Keratinocyte (primary cell): ENCODE measurements around the gene DALRD3. TPM values are rescaled to one million over a fixed set of nuclear protein-coding genes. Genes with fewer than 3 reads are reported as not detected.

Experiments used
- DNase-seq: peaks from one replicate; pipeline ENCODE4 v3.0.0-alpha.2; 2011; ENCODE audit warnings: low read depth, missing footprints, low spot score
- FAIRE-seq: peaks from 2 replicates; lab custom pipeline; 2011; peaks lifted over from hg19 to GRCh38; lab: Jason Lieb, UNC
- H2AFZ ChIP-seq: 2 replicates; pipeline ENCODE4 v1.6.0; 2012; ENCODE audit warnings: low read length, control low read depth, inconsistent platforms; ENCODE audit not compliant: control insufficient read depth
- H3K27ac ChIP-seq: 2 replicates; pipeline ENCODE4 v1.5.1; 2011; ENCODE audit warnings: low read length; ENCODE audit not compliant: control insufficient read depth, insufficient read depth
- H3K27me3 ChIP-seq: 3 replicates; pipeline ENCODE4 v1.6.0; 2011; ENCODE audit warnings: low read length; ENCODE audit not compliant: control insufficient read depth, insufficient read depth; ENCODE audit errors: extremely low read depth
- H3K36me3 ChIP-seq, 2 experiments: 2 replicates in 1 of 2; 3 replicates in 1 of 2; pipeline ENCODE4 v1.5.1; 2011; ENCODE audit warnings: low read length in 2 of 2, mild to moderate bottlenecking in 1 of 2; ENCODE audit not compliant: control insufficient read depth in 2 of 2, insufficient read depth in 2 of 2; ENCODE audit errors: extremely low read depth in 1 of 2
- H3K4me1 ChIP-seq: 3 replicates; pipeline ENCODE4 v1.5.1; 2011; ENCODE audit warnings: low read length; ENCODE audit not compliant: control insufficient read depth, insufficient read depth; ENCODE audit errors: extremely low read depth
- H3K4me2 ChIP-seq: 3 replicates; pipeline ENCODE4 v1.6.0; 2011; ENCODE audit warnings: low read depth, low read length; ENCODE audit not compliant: control insufficient read depth, insufficient read depth; ENCODE audit errors: extremely low read depth
- H3K4me3 ChIP-seq, 3 experiments: fragments of 200-600 bp in 1 of 3; sonication (generic) in 1 of 3; 2 replicates in 2 of 3; 3 replicates in 1 of 3; pipeline ENCODE4 v1.5.1; 2011 to 2016; ENCODE audit warnings: low read length in 3 of 3, mild to moderate bottlenecking in 3 of 3, control low read depth in 2 of 3, inconsistent platforms in 1 of 3, low read depth in 1 of 3, mixed read lengths in 1 of 3, mixed run types in 1 of 3, moderate library complexity in 1 of 3; ENCODE audit not compliant: control insufficient read depth in 2 of 3, insufficient read depth in 2 of 3; ENCODE audit errors: extremely low read depth in 1 of 3
- H3K79me2 ChIP-seq: 2 replicates; pipeline ENCODE4 v1.6.0; 2012; ENCODE audit warnings: low read length; ENCODE audit not compliant: control insufficient read depth, insufficient read depth
- H3K9ac ChIP-seq: 3 replicates; pipeline ENCODE4 v1.6.0; 2011; ENCODE audit warnings: low read length; ENCODE audit not compliant: control insufficient read depth, insufficient read depth; ENCODE audit errors: extremely low read depth
- H3K9me1 ChIP-seq: 3 replicates; pipeline ENCODE4 v1.6.0; 2011; ENCODE audit warnings: low read length; ENCODE audit not compliant: control insufficient read depth, insufficient read depth; ENCODE audit errors: extremely low read depth
- H3K9me3 ChIP-seq: 2 replicates; pipeline ENCODE4 v1.5.1; 2012; ENCODE audit warnings: low read depth, low read length; ENCODE audit not compliant: control insufficient read depth
- H4K20me1 ChIP-seq: 3 replicates; pipeline ENCODE4 v1.6.0; 2011; ENCODE audit warnings: low read length; ENCODE audit not compliant: control insufficient read depth, insufficient read depth; ENCODE audit errors: extremely low read depth
- EZH2 ChIP-seq: IDR thresholded peaks from one replicate; pipeline ENCODE4 v1.6.1; 2012; ENCODE audit warnings: inconsistent platforms, mild to moderate bottlenecking, low read length, moderate library complexity
- dilution Hi-C: fragments of 300-500 bp; cut with MboI; formaldehyde crosslinking; loops from one replicate; pipeline ENCODE4 v1.7.0; 2020; ENCODE audit warnings: low sequenced_read_pairs; ENCODE audit not compliant: extremely low pct_ligation_motif_present
- polyA plus RNA-seq, 5 experiments: library from polyadenylated mRNA; depleted of rRNA in 3 of 5; stranded (reverse) in 3 of 5; stranded (forward) in 1 of 5; unstranded in 1 of 5; fragments of >200 nt; gene quantifications; 1 replicate in 1 of 5; 2 replicates in 3 of 5; 3 replicates in 1 of 5; pipeline versions ENCODE4 v1.2.1 to v1.2.3, GENCODE V29; 2011 to 2012; ENCODE audit warnings: missing spikeins in 2 of 5, low read depth in 1 of 5, low replicate concordance in 1 of 5
- TF ChIP-seq, protein P1 (sequence below), 3 experiments: IDR thresholded peaks in 1 of 3; conservative IDR thresholded peaks in 1 of 3; optimal IDR thresholded peaks in 1 of 3; 2 replicates in 2 of 3; 3 replicates in 1 of 3; pipeline versions ENCODE3 to v1.5.1; 2011; ENCODE audit warnings: low read length in 3 of 3, mild to moderate bottlenecking in 3 of 3, moderate library complexity in 2 of 3, control low read depth in 1 of 3, inconsistent platforms in 1 of 3; ENCODE audit not compliant: insufficient read depth in 2 of 3; ENCODE audit errors: extremely low read depth in 1 of 3

The DALRD3 gene
- polyA plus RNA-seq, 1 donor (not counting 4 experiments of a cell fraction or from before 2014, with no cell fraction given), result 33.7 TPM

DNA sequence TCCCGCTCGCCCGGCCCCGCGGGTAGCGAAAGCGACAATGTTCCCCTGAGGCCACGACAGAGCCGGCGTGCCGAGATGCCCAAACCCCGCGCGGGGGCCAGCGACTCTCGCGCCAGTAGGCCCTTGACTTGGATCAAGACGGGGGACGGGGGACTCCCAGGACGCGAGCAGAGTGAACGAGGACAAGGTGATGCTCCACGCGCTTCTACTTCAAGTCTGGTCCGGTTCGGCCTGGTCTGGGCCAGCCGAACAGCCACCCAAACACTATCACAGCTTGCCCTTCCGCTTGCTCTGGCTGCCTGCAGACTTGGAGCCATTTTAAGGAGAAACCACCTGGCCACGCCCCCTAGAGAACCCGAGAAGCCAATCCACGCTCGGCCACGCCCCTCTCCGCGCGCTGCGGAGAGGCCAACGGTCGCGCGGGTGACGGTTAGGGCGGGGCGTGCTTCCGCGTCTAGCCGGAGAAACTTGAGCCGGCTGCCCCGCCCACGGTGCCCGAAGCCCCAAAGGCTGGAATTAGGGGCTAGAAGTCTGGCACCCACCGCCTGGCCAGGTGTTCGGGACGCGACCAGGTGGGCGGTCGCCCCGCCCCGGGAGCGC lies 2.9 kb upstream of the DALRD3 start:
- FAIRE-seq (peak; percentile 39), DNase-seq (peak; percentile 71)
- Histone ChIP-seq H4K20me1 (peaks cover 4% of the 10 kb centered on the region), H3K27me3 (no peaks in the 10 kb centered on the region), H3K9ac (peak overlapping the region; percentile 90), H3K79me2 (peaks cover 57% of the 10 kb centered on the region), H3K9me3 (no peaks in the 10 kb centered on the region), H3K4me1 (peaks cover 36% of the 10 kb centered on the region), H3K27ac (peak overlapping the region; percentile 91), H3K4me2 (peak overlapping the region; percentile 99), H3K4me3 (peak overlapping the region; percentile 80 to 97 (median 93)), H3K9me1 (no peaks in the 10 kb centered on the region), H2AFZ (peak overlapping the region; percentile 70), H3K36me3 (peaks cover 22 to 30% of the 10 kb centered on the region in 2 experiments)
- no peak for TF ChIP-seq EZH2
- TF ChIP-seq, protein P1, sequence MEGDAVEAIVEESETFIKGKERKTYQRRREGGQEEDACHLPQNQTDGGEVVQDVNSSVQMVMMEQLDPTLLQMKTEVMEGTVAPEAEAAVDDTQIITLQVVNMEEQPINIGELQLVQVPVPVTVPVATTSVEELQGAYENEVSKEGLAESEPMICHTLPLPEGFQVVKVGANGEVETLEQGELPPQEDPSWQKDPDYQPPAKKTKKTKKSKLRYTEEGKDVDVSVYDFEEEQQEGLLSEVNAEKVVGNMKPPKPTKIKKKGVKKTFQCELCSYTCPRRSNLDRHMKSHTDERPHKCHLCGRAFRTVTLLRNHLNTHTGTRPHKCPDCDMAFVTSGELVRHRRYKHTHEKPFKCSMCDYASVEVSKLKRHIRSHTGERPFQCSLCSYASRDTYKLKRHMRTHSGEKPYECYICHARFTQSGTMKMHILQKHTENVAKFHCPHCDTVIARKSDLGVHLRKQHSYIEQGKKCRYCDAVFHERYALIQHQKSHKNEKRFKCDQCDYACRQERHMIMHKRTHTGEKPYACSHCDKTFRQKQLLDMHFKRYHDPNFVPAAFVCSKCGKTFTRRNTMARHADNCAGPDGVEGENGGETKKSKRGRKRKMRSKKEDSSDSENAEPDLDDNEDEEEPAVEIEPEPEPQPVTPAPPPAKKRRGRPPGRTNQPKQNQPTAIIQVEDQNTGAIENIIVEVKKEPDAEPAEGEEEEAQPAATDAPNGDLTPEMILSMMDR (optimal IDR thresholded peaks at IDR 0.05 in 1 of 3, IDR thresholded peaks at IDR 0.05 in 1 of 3, conservative IDR thresholded peaks at IDR 0.05 in 1 of 3; ENCODE audit: extremely low read depth in 1 of 3, insufficient read depth in 2 of 3, low read length in 3 of 3), result no peak
- dilution Hi-C loops, result no loop called here

DNA sequence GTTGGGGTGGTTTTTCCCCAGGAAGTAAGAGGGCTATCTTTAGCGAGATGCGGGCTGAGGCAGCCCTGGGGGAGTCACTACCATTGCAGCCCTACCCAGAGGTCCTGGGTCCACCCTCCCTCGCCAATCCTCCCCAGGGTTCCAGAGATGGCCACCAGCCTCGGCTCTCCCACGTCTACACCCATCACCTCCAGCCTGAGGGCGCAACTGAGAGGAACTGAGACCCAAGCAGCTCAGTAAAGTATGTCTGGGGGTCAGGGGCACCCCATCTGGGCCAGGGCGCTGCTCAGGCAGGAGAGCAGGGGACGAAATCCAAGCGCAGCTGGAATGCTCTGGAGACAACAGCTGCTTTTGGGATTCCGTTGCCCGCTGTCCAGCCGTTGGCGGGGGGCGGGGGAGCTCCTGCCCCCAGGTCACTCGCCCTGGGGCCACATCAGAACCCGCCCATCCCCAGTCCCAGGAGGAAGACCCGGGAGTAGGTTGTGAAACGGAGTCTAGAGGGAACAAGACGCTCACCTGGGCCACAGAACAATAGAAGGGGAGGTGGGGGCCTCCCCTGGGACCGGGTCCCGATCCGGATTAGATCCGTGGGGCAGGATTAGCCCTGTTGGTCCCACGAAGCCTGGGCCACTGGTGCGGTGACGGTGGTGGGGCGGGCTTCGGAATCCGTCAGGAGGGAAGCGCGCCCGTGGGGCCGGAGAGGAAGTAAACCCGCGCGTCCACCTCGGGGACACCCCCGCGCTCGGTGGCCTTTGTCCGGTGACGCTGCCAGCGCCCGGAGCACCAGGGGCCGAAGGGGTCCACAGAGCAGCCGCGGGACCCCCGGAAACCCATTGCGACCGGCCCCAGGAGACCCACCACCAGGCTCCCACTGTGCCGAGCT lies 2.2 kb upstream of the DALRD3 start:
- Histone ChIP-seq H3K4me1 (peaks cover 36% of the 10 kb centered on the region), H3K9ac (peak overlapping the region; percentile 90), H3K27me3 (no peaks in the 10 kb centered on the region), H3K9me1 (no peaks in the 10 kb centered on the region), H4K20me1 (peaks cover 8% of the 10 kb centered on the region), H3K9me3 (no peaks in the 10 kb centered on the region), H3K4me2 (peak overlapping the region; percentile 99), H3K27ac (peak overlapping the region; percentile 91), H3K36me3 (peaks cover 19 to 30% of the 10 kb centered on the region in 2 experiments), H3K79me2 (peaks cover 51% of the 10 kb centered on the region), H3K4me3 (peak overlapping the region; percentile 80 to 97 (median 93)), H2AFZ (peak overlapping the region; percentile 26)
- DNase-seq, result no peak
- no peak for TF ChIP-seq EZH2
- TF ChIP-seq, protein P1 (optimal IDR thresholded peaks at IDR 0.05 in 1 of 3, IDR thresholded peaks at IDR 0.05 in 1 of 3, conservative IDR thresholded peaks at IDR 0.05 in 1 of 3; ENCODE audit: extremely low read depth in 1 of 3, insufficient read depth in 2 of 3, low read length in 3 of 3), result no peak
- FAIRE-seq, result no peak
- dilution Hi-C loops, result no loop called here
